Mammary epithelial cell (primary cell): ENCODE measurements around the gene PPARD.

ENCODE experiments used
- CTCF ChIP-seq, 2 donors: IDR thresholded peaks in 1 of 2; conservative IDR thresholded peaks in 1 of 2; 2 replicates each; pipeline ENCODE4 v1.5.1; 2011 to 2012; ENCODE audit warnings: inconsistent platforms in 2 of 2, low read length in 2 of 2, mild to moderate bottlenecking in 2 of 2, control low read depth in 1 of 2, low read depth in 1 of 2; ENCODE audit not compliant: insufficient read depth in 1 of 2; ENCODE audit errors: extremely low read depth in 1 of 2
- EZH2 ChIP-seq: IDR thresholded peaks from 2 replicates; pipeline ENCODE4 v1.6.1; 2012; ENCODE audit warnings: low read length, inconsistent platforms, borderline replicate concordance

- no peak for TF ChIP-seq CTCF (conservative IDR thresholded peaks at IDR 0.05 in 1 of 2, IDR thresholded peaks at IDR 0.05 in 1 of 2; ENCODE audit: extremely low read depth in 1 of 2, insufficient read depth in 1 of 2, low read depth in 1 of 2, low read length in 2 of 2)
- no peak for TF ChIP-seq EZH2
Measured at GRCh38 chr6:35477028-35477427, 134.7 kb downstream of the PPARD start.
